HG02840 (cell line): ENCODE results near the gene HOTAIR.

Source experiments
- ATAC-seq: cut with Tn5 transposase; IDR thresholded peaks from one replicate; pipeline ENCODE4 v1.9.1; 2021; ENCODE audit warnings: mild to moderate bottlenecking, moderate library complexity, moderate number of reproducible peaks; ENCODE audit not compliant: unreplicated experiment, low FRiP score

Gene HOTAIR

DNA sequence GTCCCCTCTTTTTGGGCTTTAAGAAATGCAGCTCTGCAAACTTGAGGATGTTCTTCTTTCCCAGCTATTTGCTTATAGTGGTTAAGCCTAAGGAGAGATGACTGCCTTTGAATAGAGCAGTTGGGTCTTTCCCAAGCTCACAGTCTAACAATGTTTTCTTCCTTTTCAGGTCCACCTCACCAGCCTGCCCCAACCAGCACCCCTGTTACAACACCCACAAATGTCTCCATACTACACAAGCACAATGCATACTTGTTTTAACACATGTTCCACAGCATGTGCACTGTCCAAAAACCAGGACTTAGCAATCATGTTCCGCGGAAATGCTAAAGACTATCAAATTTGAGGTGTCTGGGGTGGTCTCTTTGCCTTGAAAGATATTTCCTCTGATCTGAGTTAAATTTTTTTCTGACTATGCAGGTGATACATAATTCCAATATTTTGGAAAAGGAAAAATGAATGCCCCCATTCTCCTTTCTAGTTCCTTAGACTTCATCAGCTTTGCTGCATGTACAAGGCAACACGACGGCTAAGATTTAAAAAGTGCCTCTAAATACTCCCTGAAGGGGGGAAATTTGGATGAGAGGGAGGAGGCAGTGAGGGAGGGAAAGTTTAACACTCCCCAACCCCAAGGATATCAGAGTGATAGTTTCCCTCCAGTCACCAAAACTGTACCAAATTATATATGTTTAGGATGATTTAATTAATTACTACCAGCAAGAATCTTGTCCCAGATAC is 42.7 kb downstream of the HOTAIR start:
- ATAC-seq, result no peak

DNA sequence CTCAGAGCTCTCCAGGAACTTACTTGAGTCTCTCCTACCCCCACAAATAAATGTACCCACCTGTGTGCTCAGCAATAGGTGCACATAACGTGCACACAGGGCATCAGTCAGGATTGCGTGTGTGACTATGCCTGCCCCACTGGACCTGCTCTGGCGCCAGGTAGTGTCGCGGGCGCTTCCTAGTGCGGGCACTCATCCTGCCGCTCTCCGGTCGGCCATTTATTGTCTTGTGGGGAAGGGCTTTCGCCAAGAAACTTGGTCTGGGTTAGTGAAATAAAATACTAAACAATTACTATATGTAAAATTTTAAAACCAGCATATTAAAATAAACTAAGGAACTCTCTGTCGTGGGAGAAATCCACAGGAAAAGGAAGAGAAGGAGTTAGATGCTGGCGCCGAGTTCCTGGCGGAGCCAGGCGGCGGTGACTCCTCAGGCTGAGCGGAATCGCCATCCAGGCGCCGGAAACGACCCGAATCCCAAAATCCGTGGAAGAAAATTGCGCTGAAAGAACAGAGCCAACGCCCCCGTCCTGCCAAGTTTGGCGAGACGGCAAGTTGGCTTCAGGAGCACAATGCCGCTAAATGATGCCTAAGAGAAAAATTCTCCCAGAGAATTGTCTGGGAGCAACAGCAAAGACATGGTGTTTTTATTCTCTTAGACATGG is 44.0 kb downstream of the HOTAIR start:
- no peak for ATAC-seq

DNA sequence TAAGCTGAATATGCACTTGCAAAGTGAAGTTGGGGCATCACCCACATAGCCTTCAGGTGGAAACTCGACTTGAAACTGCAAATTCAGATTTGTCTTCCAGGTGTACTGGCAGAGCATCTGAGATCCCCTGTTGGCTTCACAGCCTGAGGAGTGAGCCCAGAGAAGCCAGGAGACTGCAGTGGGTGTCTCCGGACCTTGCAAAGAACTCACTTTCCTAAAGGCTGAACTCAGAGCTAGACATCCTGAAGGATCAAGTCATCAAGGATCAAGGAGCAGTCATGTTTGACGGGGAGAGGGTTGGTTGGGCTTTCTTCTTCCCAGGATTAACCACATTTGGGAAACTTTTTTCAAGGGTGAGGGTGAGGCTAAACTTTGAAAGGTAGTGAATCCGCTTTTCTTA is 45.2 kb downstream of the HOTAIR start:
- no peak for ATAC-seq

DNA sequence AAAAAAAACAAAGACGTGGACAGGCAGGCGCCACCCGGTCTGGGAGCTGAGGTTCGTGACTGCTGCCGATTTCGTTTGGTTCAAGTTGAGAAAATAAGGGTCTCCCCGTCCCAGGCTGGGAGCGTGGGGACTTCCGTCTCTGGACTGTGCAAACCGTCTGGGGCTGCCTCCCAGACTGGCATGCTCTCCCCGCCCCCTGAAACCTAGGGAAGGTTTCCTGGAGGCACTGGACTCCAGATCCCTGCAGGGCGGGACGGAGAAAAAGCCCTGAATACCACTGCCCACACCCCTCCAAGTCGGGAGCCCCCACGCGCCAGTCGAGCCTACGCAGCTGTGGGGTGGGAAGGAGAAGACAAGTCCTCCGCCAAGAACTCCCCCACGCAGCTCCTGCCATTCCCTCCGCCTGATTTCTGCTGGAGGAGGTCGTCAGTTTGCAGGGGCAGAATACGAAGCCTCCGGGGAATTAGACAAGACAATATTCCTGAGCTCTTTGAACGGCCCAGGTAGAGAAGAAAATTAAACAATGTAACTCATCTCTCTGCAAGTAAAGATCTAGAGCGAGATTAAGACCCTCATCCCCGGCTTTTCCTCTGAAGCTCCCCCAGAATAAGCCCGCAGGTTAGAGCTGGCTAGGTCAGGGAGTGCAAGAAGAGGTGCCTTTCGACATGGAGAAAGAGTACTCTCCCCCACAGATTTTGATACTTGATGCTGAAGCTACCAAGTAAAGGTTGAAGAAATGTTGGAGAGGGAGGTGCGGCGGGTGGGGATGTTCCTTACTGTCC is 46.5 kb downstream of the HOTAIR start:
- ATAC-seq, result no peak

DNA sequence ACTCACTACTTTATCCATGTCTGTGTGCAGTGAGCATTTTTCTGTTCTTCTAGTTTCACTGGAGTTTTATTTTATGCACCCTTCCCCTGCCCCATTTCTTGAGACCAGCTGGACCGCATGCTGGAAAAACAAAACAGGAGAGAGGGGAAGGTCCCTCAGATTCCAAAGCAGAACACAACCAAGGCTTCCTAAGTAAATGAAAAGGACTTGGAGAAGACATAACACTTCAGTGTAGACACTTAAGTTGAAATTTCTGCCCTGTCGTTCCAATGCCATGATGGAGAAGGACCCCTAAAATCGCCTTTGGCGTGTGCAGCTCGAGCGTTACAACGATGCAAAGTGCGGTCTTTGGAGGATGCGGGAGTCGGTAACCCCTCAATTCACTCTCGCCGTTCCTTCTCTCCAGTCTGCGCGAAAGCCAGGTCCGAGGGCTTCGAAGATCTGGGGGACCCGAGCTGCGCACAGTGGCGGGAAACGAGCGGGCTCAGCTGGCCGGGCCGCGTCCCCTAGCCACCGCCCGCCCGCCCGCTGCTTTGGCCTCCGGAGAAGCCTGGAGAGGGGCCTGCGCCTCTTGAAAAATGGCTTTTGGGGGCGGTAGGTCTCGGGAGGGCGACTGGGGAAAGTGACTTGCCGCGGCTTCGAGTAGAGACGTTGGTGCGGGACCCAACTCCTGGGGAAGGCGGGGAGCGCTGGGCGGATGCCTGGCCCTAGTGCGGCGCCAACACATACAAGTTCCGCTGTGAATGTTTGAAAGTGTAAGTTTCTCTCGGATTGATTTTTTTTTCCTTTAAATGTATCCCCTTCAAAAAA is 47.3 kb downstream of the HOTAIR start:
- no peak for ATAC-seq

DNA sequence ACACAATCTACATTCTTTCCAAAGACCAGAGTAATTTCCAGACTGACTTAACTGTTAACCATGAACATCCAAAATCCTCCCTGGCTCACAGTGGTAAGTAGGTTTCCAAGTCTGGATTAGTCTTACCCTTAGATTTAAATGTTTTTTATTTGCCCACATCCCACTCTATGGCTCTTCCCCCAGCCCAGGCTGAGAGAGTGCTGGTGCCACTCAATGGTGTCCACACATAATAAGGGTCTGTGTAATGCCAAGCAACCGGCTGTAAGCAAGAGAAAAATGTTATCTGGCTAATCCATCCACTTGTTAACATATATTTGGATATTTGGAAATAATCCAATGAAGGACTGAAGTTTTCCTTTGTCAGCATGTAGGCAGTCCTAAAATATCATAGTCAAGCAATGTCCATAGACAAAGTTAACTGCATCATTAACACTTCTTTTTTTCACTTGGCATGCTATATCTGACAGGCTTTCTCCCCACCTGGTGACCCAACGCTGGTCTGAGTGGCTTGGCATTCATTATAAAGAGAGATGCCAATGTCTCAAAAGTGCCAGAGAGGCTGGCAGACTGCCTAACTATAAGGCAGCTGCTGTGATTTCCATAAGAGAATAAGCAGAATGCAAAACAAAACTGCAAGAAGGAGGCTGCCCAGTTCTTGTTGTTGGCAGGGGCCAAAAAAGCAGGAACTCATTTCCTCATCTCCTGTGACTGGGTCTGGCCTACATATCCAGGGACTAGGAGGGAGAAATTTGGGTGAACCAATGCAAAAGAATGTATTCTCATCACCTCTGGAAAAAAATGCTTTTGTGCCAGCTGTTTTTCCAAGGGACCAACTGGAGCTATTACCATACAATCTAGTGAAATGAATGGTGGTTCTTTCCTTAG is 50.0 kb downstream of the HOTAIR start:
- ATAC-seq, result no peak

DNA sequence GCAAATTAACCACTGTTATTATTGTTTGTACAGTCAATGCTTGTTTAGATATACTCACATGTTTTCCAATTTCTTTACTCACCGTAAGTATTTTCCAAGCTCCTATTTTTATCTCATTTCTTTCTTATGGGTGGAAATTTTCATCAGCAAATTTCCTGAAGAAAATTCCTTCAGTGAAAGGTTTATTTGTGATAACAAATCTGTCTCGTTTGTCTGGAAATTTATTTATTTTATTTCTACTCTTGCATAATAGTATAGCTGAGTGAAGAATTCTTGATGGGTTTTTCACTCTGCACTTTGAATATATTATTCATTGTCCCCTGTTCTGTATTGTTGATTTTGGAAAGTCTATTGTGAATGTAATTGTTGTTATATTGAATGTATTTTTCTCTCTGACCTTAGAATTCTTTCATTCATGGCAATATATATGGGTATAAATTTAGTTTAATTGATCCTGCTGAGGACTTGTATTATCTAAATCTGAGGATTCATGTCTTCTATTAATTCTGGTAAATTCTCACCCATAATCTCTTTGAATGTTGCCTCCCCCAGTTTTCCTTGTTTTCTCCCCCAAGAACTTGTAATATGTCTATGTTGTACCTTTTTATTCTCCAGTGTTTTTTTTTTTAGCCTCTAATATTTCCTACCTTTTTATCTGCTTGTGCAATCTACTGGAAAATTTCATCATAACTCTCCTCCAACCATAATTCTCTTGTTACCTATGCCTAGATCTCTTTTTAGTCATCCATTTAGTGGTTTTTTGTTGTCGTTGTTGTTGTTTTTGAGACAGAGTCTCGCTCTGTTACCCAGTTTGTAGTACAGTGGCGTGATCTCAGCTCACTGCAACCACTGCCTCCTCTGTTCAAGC is 57.7 kb downstream of the HOTAIR start:
- no peak for ATAC-seq
